HepG2 (cell line): ENCODE results near the gene CCDC142. TPM values are rescaled to one million over a fixed set of nuclear protein-coding genes. Genes with fewer than 3 reads are reported as not detected.
A peak's percentile ranks its signal among the peaks of the same experiment; 100 is the strongest.

Experiments used
- ARID4A ChIP-seq: sonication (generic); formaldehyde crosslinking; IDR thresholded peaks from 2 replicates; pipeline ENCODE4 v1.5.0; 2020; ENCODE audit warnings: mild to moderate bottlenecking, missing genetic modification reagents, borderline replicate concordance
- CREM ChIP-seq, 2 experiments: sonication (generic) in 1 of 2; formaldehyde crosslinking in 1 of 2; IDR thresholded peaks; 2 replicates each; pipeline versions ENCODE4 v1.4.0 to v1.6.1; 2016 to 2020; ENCODE audit warnings: antibody characterized with exemption in 1 of 2, mild to moderate bottlenecking in 1 of 2, missing genetic modification reagents in 1 of 2
- NCOR1 ChIP-seq: fragments of 200-600 bp; sonication (generic); IDR thresholded peaks from 2 replicates; pipeline ENCODE4 v1.7.0; 2017; ENCODE audit warnings: antibody characterized with exemption, low read length, borderline replicate concordance
- RCOR2 ChIP-seq: IDR thresholded peaks from 2 replicates; pipeline ENCODE4 v1.6.1; 2016; ENCODE audit warnings: missing biosample characterization, missing genetic modification reagents
- USF2 ChIP-seq, 2 experiments: sonication (generic) in 1 of 2; formaldehyde crosslinking in 1 of 2; IDR thresholded peaks; 2 replicates each; pipeline versions ENCODE4 v1.5.1 to v1.6.1; 2011 to 2020; ENCODE audit warnings: borderline replicate concordance in 1 of 2, low read depth in 1 of 2, low read length in 1 of 2, mild to moderate bottlenecking in 1 of 2, missing genetic modification reagents in 1 of 2, moderate library complexity in 1 of 2
- ZNF33B ChIP-seq: sonication (generic); formaldehyde crosslinking; IDR thresholded peaks from 2 replicates; pipeline ENCODE4 v1.5.1; 2020; ENCODE audit warnings: mild to moderate bottlenecking, missing genetic modification reagents
- ZXDC ChIP-seq: sonication (generic); formaldehyde crosslinking; IDR thresholded peaks from 2 replicates; pipeline ENCODE4 v1.5.0; 2020; ENCODE audit warnings: mild to moderate bottlenecking, missing genetic modification reagents
- polyA plus RNA-seq, 8 experiments: library from polyadenylated mRNA; depleted of rRNA in 3 of 8; stranded (reverse) in 7 of 8; unstranded in 1 of 8; fragments of >200 nt; fragmentation: Illumina TruSeq in 4 of 8; extraction: Trizol in 4 of 8; gene quantifications; 2 replicates each; pipeline versions ENCODE4 v1.2.1 to v1.2.3, GENCODE V29; 2011 to 2016; ENCODE audit warnings: low read depth in 4 of 8, missing spikeins in 1 of 8, mixed read lengths in 1 of 8; ENCODE audit not compliant: insufficient read depth in 1 of 8
- total RNA-seq, 5 experiments: library from RNA; depleted of rRNA; stranded (reverse); fragments of >200 nt; fragmentation: Illumina TruSeq; extraction: Trizol; gene quantifications; 2 replicates each; pipeline ENCODE4 v1.2.3, GENCODE V29; 2016; ENCODE audit warnings: low read depth in 1 of 5

CCDC142 gene
- total and polyA plus RNA-seq, 2 of the 13 experiments (the other 11 are each of a cell fraction or from before 2014, with no cell fraction given): 14.7 to 30.4 TPM

- TF ChIP-seq ZXDC (CRISPR knock-in tag) (no peak; the same call in 1 of the 2 replicates), ZNF33B (CRISPR knock-in tag) (no peak; the same call in none of the 2 replicates), ARID4A (CRISPR knock-in tag) (peak; percentile 98), NCOR1 (peak; percentile 61; the same call in 1 of the 2 replicates), RCOR2 (no peak), USF2 (IDR thresholded peaks at IDR 0.05; ENCODE audit: low read depth, low read length) (no peak), USF2 (CRISPR knock-in tag; IDR thresholded peaks at IDR 0.05; ENCODE audit: borderline replicate concordance) (no peak), CREM (IDR thresholded peaks at IDR 0.05) (peak; percentile 98), CREM (CRISPR knock-in tag; IDR thresholded peaks at IDR 0.05) (no peak)
These were observed 46.8 kb upstream of the CCDC142 start, which contains the start of the genes AUP1 and HTRA2 (continued) for GRCh38 chr2:74529357-74530238.
